Endothelial cell of umbilical vein (primary cell): ENCODE measurements around the gene ADAM8.

Experiments used
- EZH2 ChIP-seq: IDR thresholded peaks from 2 replicates; pipeline ENCODE4 v1.6.1; 2012; ENCODE audit warnings: borderline replicate concordance, low read depth, mild to moderate bottlenecking, moderate library complexity, low read length, inconsistent platforms; ENCODE audit not compliant: severe bottlenecking
- POLR2A ChIP-seq: IDR thresholded peaks from 2 replicates; pipeline ENCODE4 v1.6.1; 2012; ENCODE audit warnings: low read depth, mild to moderate bottlenecking, control low read depth, low read length
- POLR2AphosphoS5 ChIP-seq: IDR thresholded peaks from 2 replicates; pipeline ENCODE4 v1.6.1; 2012; ENCODE audit warnings: low read depth, mild to moderate bottlenecking, control low read depth, low read length, moderate library complexity; ENCODE audit not compliant: insufficient read depth
- TF ChIP-seq, protein P1 (sequence below), 2 donors: IDR thresholded peaks; 1 replicate in 1 of 2; 2 replicates in 1 of 2; pipeline ENCODE4 v1.5.1; 2011; ENCODE audit warnings: low read length in 2 of 2, mild to moderate bottlenecking in 2 of 2, moderate library complexity in 2 of 2, control low read depth in 1 of 2, inconsistent platforms in 1 of 2, low read depth in 1 of 2; ENCODE audit not compliant: insufficient read depth in 1 of 2; ENCODE audit errors: extremely low read depth in 1 of 2
- TF ChIP-seq, protein P2 (sequence below): IDR thresholded peaks from 2 replicates; pipeline ENCODE4 v1.6.1; 2011; ENCODE audit not compliant: insufficient read depth, insufficient read length

DNA sequence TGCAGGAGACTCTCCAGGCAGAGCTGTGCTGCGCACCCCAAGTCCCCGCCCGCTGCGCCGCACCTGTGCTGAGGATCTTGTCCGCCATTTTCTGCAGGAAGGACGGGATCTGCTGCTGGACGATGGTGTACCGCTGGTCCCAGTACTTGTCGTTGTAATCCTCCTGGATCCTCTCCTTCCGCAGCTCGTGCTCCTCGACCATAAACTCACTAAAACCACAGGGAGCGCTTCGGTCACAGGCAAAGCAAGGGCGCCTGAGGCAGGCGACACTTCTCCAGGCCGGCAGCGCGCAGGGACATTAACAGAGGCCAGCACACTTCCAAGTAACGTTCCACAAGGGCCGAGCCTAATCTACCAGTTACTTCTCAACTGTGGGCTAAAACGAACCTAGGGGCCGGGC is 13.1 kb upstream of the ADAM8 start:
- TF ChIP-seq, protein P1, sequence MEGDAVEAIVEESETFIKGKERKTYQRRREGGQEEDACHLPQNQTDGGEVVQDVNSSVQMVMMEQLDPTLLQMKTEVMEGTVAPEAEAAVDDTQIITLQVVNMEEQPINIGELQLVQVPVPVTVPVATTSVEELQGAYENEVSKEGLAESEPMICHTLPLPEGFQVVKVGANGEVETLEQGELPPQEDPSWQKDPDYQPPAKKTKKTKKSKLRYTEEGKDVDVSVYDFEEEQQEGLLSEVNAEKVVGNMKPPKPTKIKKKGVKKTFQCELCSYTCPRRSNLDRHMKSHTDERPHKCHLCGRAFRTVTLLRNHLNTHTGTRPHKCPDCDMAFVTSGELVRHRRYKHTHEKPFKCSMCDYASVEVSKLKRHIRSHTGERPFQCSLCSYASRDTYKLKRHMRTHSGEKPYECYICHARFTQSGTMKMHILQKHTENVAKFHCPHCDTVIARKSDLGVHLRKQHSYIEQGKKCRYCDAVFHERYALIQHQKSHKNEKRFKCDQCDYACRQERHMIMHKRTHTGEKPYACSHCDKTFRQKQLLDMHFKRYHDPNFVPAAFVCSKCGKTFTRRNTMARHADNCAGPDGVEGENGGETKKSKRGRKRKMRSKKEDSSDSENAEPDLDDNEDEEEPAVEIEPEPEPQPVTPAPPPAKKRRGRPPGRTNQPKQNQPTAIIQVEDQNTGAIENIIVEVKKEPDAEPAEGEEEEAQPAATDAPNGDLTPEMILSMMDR (IDR thresholded peaks at IDR 0.05; ENCODE audit: extremely low read depth in 1 of 2, insufficient read depth in 1 of 2, low read depth in 1 of 2, low read length in 2 of 2) = no peak
- no peak for TF ChIP-seq EZH2
- TF ChIP-seq POLR2A = no peak
- TF ChIP-seq POLR2AphosphoS5 = no peak
- TF ChIP-seq, protein P2, sequence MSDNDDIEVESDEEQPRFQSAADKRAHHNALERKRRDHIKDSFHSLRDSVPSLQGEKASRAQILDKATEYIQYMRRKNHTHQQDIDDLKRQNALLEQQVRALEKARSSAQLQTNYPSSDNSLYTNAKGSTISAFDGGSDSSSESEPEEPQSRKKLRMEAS = no peak
